HG02981 (cell line): ENCODE results near the gene FRMD6.

Experiments
- ATAC-seq: cut with Tn5 transposase; IDR thresholded peaks from one replicate; pipeline ENCODE4 v1.9.1; 2021; ENCODE audit warnings: mild to moderate bottlenecking, moderate library complexity; ENCODE audit not compliant: unreplicated experiment

The FRMD6 gene

GRCh38 chr14:51651388-51652167, at the start of gene FRMD6:
Gene FRMD6 (plus strand): TSS chr14:51651910. CDS start chr14:51689837, 37,927 bp downstream.
- ATAC-seq: peak; percentile 71

GRCh38 chr14:51602310-51602709, 49.4 kb upstream of the FRMD6 start:
- ATAC-seq: no peak

DNA sequence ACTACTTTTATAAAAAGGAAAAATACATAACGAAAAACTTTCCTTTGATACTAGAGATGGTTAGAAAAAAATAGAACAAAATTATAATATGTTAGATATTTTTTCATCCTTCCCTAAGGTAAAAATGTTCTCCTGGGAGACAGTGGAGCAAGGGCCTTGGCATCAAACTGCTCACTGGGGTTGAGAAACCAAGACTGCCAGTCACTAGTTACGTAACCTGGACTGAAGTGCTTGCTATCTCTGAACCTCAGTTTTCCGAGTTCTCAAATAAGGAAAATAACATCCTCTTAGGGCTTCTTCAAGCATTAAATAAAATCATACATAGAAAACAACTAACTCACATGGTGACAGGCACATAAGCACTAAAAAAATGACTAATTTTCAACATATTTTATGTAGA, 48.2 kb upstream of the FRMD6 start:
- no peak for ATAC-seq

- ATAC-seq: no peak
Observed at GRCh38 chr14:51604073-51604472, 47.6 kb upstream of the FRMD6 start.

DNA sequence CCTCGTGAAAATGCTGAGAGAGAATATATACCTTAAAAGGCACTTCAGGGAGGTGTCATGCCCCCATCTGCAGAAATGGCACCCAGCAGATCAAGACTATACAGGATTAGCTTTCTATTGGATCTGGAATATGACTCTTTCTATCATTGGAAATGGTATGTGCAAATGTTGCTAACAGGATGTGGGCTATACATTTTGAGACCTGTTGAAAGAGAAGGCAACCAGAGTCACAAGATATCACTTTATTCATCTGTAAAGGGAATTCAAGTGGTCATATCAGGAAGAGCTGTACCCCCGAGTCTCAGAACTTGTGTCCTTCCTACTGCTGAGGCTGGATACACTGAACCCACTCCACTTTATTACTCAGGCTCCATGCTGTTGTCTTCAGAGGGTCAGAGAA, 46.1 kb upstream of the FRMD6 start:
- ATAC-seq: no peak

GRCh38 chr14:51607711-51608110, 44.0 kb upstream of the FRMD6 start:
- no peak for ATAC-seq

GRCh38 chr14:51609251-51609954, 42.3 kb upstream of the FRMD6 start:
- no peak for ATAC-seq

DNA sequence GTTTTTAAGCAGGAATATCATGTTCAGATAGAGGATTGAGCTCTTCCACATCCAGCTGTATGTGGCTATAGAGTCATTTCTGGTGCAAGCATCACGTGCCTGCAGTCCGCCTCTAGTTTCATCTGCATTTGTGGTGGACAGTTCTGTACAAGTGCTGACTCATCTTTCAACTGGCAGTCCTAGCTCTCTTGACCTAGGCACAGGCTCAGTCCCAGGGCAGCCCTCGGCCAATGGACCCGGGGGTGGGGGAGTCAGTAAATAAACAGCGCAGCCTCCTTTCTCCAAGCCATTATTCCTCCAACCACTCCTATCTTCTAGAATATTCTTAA, 41.8 kb upstream of the FRMD6 start:
- no peak for ATAC-seq

- no peak for ATAC-seq
Observed at GRCh38 chr14:51610771-51611170, 40.9 kb upstream of the FRMD6 start.

- no peak for ATAC-seq
Observed at GRCh38 chr14:51612449-51612848, 39.3 kb upstream of the FRMD6 start.

DNA sequence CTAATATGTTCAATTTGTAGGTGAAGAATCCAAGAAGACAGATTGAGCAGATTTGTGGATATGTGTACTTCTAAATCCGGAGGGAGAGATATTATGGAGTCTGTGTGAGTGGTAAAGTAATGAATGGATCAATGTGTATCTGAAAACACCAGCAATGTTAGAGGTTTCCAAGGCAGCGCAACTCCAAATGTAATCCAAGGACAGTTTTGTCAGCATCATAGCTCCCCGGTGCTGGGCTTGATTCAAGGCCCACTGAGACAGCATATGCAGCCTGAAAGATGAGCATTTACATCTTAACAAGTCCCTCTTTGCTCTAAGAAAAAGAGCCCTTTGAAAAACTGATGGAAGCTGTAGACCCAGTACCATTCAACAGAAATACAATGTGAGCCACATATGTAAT, 38.3 kb upstream of the FRMD6 start:
- ATAC-seq: no peak

DNA sequence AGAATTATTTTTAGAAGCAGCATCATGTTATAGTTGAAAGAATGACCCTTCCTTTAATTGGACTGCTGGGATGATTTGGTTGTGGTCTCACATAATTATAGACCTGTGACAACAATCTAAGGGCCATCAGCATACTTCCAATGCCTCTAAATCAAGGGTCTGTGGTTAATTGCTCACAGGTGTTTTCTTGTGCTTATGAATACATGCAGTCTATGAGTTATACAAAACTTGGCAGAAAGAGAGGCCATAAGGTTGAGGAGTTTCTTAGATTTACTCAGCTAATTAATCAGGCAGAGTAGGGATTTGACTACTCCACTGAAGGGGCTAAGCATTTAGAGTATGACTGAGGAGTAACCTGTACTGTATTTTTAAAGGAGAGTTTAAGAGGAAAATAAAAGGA, 37.0 kb upstream of the FRMD6 start:
- no peak for ATAC-seq

DNA sequence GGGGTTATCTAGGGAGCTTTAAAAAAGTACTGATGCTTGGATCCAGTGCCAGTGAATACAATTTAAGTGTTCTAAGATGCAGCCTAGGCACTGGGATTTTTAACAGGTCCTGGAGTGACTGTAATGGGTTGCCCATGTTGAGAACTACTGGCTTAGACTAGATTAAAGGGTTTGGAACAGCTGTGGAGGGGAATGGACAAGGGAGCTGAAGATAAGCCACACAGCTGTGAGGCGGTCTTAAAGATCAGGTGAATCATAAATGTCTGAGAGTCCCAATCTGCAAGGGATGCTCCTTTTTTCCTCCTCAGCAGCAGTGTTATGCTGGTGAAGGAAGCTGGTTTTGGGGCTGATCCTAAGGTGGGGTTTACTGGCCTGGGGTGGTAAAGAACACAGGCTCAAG, 35.5 kb upstream of the FRMD6 start:
- ATAC-seq: no peak

- no peak for ATAC-seq
Observed at GRCh38 chr14:51616724-51617409, 34.8 kb upstream of the FRMD6 start.

DNA sequence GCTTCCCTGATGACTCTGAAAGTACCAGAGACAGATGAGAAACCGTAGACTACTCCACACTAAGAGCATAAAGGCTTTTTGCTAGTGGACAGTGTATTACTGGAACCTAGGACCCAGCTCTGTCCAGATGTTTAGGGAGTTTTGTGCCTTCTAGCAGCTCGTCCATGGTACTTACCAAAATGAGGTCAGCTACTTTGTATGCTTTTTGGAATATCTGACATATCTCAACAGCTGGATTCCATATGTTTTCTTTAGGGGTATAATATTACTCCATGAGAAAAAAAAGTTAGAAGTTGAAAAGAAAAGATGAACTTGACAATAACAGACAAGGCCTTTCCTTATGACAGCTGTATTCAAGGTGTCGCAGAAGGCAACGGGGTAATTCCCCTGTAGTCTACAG, 32.1 kb upstream of the FRMD6 start:
- ATAC-seq: no peak

DNA sequence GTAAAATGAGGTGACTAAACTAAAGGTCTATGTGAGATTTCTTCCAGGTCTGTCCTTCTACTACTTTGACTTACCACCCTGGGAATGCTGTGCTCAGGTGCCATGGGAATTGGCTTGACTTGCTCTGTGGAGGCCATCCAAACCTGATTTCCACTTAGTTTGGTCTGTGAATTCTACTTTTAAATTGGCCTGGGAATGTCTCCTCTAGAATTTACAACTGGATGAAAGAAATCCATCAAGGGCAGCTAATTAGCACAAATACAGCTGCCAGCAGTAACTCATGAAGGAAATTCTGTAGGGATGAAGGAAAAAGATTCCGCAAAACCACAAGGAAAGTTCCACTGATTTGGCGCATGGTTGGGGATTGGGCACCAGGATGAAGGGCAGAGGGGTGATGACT, 31.7 kb upstream of the FRMD6 start:
- no peak for ATAC-seq

DNA sequence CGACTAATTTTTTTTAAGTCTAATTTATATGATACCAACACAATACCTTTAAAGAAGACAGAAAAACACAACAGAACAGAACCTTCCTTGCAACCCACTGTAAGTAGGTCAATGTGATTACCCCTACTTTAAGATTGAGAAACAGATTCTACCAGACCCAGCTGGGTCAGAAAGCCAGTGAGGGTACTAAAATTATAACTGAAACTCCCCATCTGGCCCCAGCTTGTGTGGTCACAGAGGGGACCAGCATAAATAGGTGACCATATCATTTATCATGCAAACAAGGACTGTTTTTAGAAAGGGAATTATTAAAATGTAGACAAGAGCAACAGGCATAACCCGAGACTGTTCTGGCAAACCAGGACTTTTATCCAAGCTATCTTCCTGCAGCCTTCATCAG, 30.1 kb upstream of the FRMD6 start:
- ATAC-seq: no peak

- no peak for ATAC-seq
Observed at GRCh38 chr14:51622376-51622775, 29.3 kb upstream of the FRMD6 start.

DNA sequence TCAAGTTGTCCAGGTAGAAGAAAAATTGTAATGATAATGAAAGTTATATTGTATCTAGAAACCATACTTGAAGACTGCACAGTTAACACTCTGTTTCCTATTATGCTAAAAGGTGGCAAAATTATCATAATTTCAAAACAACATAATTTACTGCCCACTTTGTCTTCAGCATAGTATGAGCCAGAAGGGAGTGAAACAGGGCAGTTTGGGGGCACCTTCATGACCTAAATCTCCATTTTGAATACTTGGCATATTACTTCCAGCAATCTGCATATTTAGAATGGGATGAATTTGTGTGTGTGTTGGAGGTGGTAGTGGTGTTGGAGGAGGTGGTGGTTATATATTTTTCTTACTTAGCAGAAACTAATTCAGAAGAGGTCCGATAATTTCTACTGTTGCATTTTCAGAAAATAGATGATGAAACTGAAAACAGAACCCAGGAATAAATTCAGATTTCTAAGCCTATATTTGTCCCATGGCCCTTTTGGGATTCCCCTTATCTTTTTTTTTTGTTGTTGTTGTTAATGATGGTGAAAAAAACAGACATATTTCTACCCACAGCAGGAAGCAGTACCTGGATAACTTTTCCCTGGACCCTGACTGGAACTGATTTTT, 26.6 kb upstream of the FRMD6 start:
- no peak for ATAC-seq

DNA sequence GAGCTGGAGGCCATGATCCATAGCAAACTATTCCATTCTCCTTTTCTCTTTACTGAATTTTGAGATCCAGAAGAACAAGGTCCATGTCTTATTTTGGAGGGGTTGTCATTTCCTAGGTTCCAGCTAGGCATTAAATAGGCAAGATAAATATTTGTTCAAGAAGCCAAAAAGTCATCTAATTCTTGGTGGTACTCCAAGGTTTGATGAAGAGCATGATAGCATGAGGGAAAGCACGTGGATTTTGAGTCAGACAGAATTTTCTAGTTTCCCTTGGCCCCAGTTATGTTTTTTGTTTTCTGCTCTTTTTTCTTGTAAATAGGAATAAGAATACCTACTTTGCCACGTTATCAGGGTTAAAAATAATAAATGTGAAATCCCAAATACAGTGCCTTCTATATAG, 25.5 kb upstream of the FRMD6 start:
- no peak for ATAC-seq

- ATAC-seq: no peak
Observed at GRCh38 chr14:51626788-51627187, 24.9 kb upstream of the FRMD6 start.

DNA sequence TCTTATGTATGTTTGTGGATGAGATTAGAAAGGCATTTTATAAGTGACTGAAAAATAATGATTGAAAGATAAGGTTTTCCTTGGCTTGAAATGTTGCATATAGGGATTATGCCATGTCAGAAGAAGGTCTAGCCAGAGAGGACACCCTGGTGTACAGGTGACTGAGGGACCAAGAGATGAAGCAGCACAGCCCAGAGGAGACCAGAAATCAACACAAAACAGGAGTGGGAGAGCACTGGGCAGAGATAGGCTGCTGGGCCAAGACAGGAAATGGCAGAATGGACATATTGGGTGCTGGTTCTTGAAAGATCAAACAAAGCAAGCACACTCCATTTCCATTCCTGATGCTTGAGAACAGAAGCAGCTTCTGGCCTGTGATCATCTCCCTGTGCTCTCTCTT, 24.4 kb upstream of the FRMD6 start:
- ATAC-seq: no peak
